Ovary (tissue), 3 donors: ENCODE measurements around the gene DOP1A.

Experiments
- EP300 ChIP-seq: sonication (generic); formaldehyde crosslinking; IDR thresholded peaks from one replicate; pipeline ENCODE4 v1.6.1; 2017; ENCODE audit warnings: antibody characterized with exemption
- POLR2A ChIP-seq: fragments of 450-650 bp; IDR thresholded peaks from one replicate; pipeline ENCODE4 v1.6.1; 2017; ENCODE audit warnings: antibody characterized with exemption, mild to moderate bottlenecking, moderate library complexity
- TF ChIP-seq, protein P1 (sequence below), 3 donors: fragments of 450-650 bp in 2 of 3; fragments of 200-600 bp in 1 of 3; IDR thresholded peaks; one replicate each; pipeline versions ENCODE4 v1.5.1 to v1.8.0; 2016 to 2022; ENCODE audit warnings: antibody characterized with exemption in 3 of 3, mild to moderate bottlenecking in 1 of 3
- donor health status: DM: no; HTN: no; CAD: no.

- TF ChIP-seq, protein P1, sequence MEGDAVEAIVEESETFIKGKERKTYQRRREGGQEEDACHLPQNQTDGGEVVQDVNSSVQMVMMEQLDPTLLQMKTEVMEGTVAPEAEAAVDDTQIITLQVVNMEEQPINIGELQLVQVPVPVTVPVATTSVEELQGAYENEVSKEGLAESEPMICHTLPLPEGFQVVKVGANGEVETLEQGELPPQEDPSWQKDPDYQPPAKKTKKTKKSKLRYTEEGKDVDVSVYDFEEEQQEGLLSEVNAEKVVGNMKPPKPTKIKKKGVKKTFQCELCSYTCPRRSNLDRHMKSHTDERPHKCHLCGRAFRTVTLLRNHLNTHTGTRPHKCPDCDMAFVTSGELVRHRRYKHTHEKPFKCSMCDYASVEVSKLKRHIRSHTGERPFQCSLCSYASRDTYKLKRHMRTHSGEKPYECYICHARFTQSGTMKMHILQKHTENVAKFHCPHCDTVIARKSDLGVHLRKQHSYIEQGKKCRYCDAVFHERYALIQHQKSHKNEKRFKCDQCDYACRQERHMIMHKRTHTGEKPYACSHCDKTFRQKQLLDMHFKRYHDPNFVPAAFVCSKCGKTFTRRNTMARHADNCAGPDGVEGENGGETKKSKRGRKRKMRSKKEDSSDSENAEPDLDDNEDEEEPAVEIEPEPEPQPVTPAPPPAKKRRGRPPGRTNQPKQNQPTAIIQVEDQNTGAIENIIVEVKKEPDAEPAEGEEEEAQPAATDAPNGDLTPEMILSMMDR (IDR thresholded peaks at IDR 0.05) = no peak
- no peak for TF ChIP-seq POLR2A
- no peak for TF ChIP-seq EP300
Measured at GRCh38 chr6:83182114-83182513, 114.6 kb downstream of the DOP1A start.
